Astrocyte (in vitro differentiated cells and primary cell): Measurements from ENCODE around the gene AKT3.

ENCODE experiments used
- CTCF ChIP-seq: IDR thresholded peaks from 2 replicates; pipeline ENCODE4 v1.5.1; 2011; ENCODE audit warnings: low read depth, mild to moderate bottlenecking, inconsistent platforms, low read length, moderate library complexity; ENCODE audit not compliant: insufficient read depth
- EZH2 ChIP-seq: IDR thresholded peaks from 2 replicates; pipeline ENCODE4 v1.6.1; 2012; ENCODE audit warnings: mild to moderate bottlenecking, low read length, inconsistent platforms; ENCODE audit not compliant: insufficient read depth

- TF ChIP-seq CTCF, result no peak
- TF ChIP-seq EZH2, result no peak
Observed at GRCh38 chr1:243890576-243890975, 40.5 kb upstream of the AKT3 start.
